ENCODE data around the gene SLF1. TPM values are rescaled to one million over a fixed set of nuclear protein-coding genes. Genes with fewer than 3 reads are reported as not detected.

SLF1 gene
- total and polyA plus RNA-seq, 2 of the 8 experiments (the other 6 are each of a cell fraction or from before 2014, with no cell fraction given): 4.8 to 15.7 TPM

GRCh38 chr5:94571415-94571814 is 47.1 kb upstream of the SLF1 start:
- Histone ChIP-seq H4K20me1 (replicated peaks in 1 of 2; ENCODE audit: control insufficient read depth in 1 of 2, insufficient read depth in 2 of 2, low read length in 2 of 2) (no peaks in the 10 kb centered on the region), H2BK120ac (replicated peaks; ENCODE audit: low read depth, low read length) (no peak overlapping the region), H3K4me2 (ENCODE audit: insufficient read depth in 1 of 2, low read depth in 2 of 2, low read length in 2 of 2) (no peak overlapping the region), H3K27ac (ENCODE audit: low read depth, low read length) (no peak overlapping the region), H3K79me2 (ENCODE audit: control insufficient read depth in 1 of 2, insufficient read depth in 2 of 2, low read length in 2 of 2) (no peaks in the 10 kb centered on the region), H2AFZ (ENCODE audit: low read length) (no peak overlapping the region), H3K27me3 (replicated peaks in 1 of 4; ENCODE audit: control insufficient read depth in 3 of 4, extremely low read depth in 1 of 4, insufficient read depth in 3 of 4, low read length in 3 of 4) (no peaks in the 10 kb centered on the region), H3K14ac (ENCODE audit: insufficient read length) (no peak overlapping the region), H3K4me1 (replicated peaks in 1 of 4; ENCODE audit: control insufficient read depth in 3 of 4, insufficient read depth in 4 of 4, low read length in 3 of 4) (no peaks in the 10 kb centered on the region), H3K79me1 (ENCODE audit: low read depth, low read length) (no peaks in the 10 kb centered on the region), H2BK12ac (ENCODE audit: low read depth, low read length) (no peak overlapping the region), H3K18ac (ENCODE audit: extremely low read depth, low read length) (no peak overlapping the region), H2AK5ac (ENCODE audit: low read depth, low read length) (no peak overlapping the region), H4K5ac (ENCODE audit: insufficient read length, low read depth, low read length) (no peak overlapping the region), H2BK20ac (ENCODE audit: low read length) (no peak overlapping the region), H3K9ac (replicated peaks in 1 of 4; ENCODE audit: extremely low read depth in 1 of 4, low read depth in 3 of 4, low read length in 3 of 4) (no peak overlapping the region), H4K91ac (replicated peaks; ENCODE audit: insufficient read length, low read length) (no peak overlapping the region), H3K9me3 (ENCODE audit: insufficient read depth in 2 of 2, low read depth in 1 of 2, low read length in 1 of 2) (no peaks in the 10 kb centered on the region), H3K23me2 (ENCODE audit: low read depth, low read length) (no peaks in the 10 kb centered on the region), H4K8ac (ENCODE audit: extremely low read depth, insufficient read depth, low read length) (no peak overlapping the region), H3K36me3 (ENCODE audit: control insufficient read depth in 2 of 4, insufficient read depth in 4 of 4, low read length in 3 of 4) (no peaks in the 10 kb centered on the region), H2BK15ac (ENCODE audit: low read length) (no peak overlapping the region), H3K4me3 (ENCODE audit: extremely low read depth in 1 of 4, insufficient read depth in 2 of 4, low read depth in 3 of 4, low read length in 4 of 4) (no peak overlapping the region), H3K4ac (replicated peaks; ENCODE audit: insufficient read length, low read depth, low read length) (no peak overlapping the region), H3K23ac (ENCODE audit: insufficient read length) (no peak overlapping the region), H2BK5ac (ENCODE audit: low read depth, low read length) (no peak overlapping the region), H3K56ac (replicated peaks; ENCODE audit: insufficient read length, low read depth, low read length) (no peak overlapping the region)
- DNase-seq (ENCODE audit: low read depth in 1 of 2, low spot score in 2 of 2) (no peak), FAIRE-seq (no peak)
- no peak for TF ChIP-seq TCF12 (IDR thresholded peaks at IDR 0.05; ENCODE audit: low read depth, low read length)
- no peak for TF ChIP-seq CTBP2 (IDR thresholded peaks at IDR 0.05; ENCODE audit: borderline replicate concordance, insufficient read depth, insufficient read length, low read length)
- no peak for TF ChIP-seq SUZ12 (IDR thresholded peaks at IDR 0.05; ENCODE audit: low read length)
- TF ChIP-seq NANOG (IDR thresholded peaks at IDR 0.05; ENCODE audit: insufficient read depth, low read depth, low read length, poor library complexity, severe bottlenecking): no peak
- TF ChIP-seq RFX5 (IDR thresholded peaks at IDR 0.05; ENCODE audit: borderline replicate concordance, low read depth, low read length): no peak
- no peak for TF ChIP-seq POU5F1 (IDR thresholded peaks at IDR 0.05; ENCODE audit: low read depth, low read length)
- TF ChIP-seq SAP30 (IDR thresholded peaks at IDR 0.05; ENCODE audit: insufficient read depth, insufficient replicate concordance, low read length): no peak
- CTCF ChIA-PET (ENCODE audit: partially characterized antibody): no interaction called here
- POLR2A ChIA-PET (ENCODE audit: partially characterized antibody): no interaction called here
